HG03060 (cell line): ENCODE measurements around the gene TEX35.

Source experiments
- ATAC-seq: cut with Tn5 transposase; IDR thresholded peaks from one replicate; pipeline ENCODE4 v1.9.1; 2021; ENCODE audit warnings: low read depth, moderate number of reproducible peaks; ENCODE audit not compliant: unreplicated experiment

The TEX35 gene

GRCh38 chr1:178512566-178513277 lies at the start of gene TEX35:
TSS of gene TEX35 (plus strand) at chr1:178513109. CDS start at chr1:178513189, 80 bp downstream.
- ATAC-seq: no peak

- ATAC-seq: no peak
Measured at GRCh38 chr1:178464141-178464540, 48.8 kb upstream of the TEX35 start.

- ATAC-seq: no peak
Measured at GRCh38 chr1:178464566-178464965, 48.3 kb upstream of the TEX35 start.

- ATAC-seq: no peak
Measured at GRCh38 chr1:178465011-178465410, 47.9 kb upstream of the TEX35 start.

- ATAC-seq: no peak
Measured at GRCh38 chr1:178467837-178468236, 45.1 kb upstream of the TEX35 start.

- no peak for ATAC-seq
Measured at GRCh38 chr1:178470411-178470960, 42.4 kb upstream of the TEX35 start.

- ATAC-seq: no peak
Measured at GRCh38 chr1:178472531-178472930, 40.4 kb upstream of the TEX35 start.

GRCh38 chr1:178477373-178477772 lies 35.5 kb upstream of the TEX35 start:
- ATAC-seq: no peak

GRCh38 chr1:178477841-178478240 lies 35.1 kb upstream of the TEX35 start:
- ATAC-seq: no peak

- ATAC-seq: no peak
Measured at GRCh38 chr1:178483251-178483957, 29.5 kb upstream of the TEX35 start.

GRCh38 chr1:178484698-178485225 lies 28.1 kb upstream of the TEX35 start:
- ATAC-seq: no peak

GRCh38 chr1:178485541-178485981 lies 27.3 kb upstream of the TEX35 start:
- ATAC-seq: no peak

- no peak for ATAC-seq
Measured at GRCh38 chr1:178486100-178487069, 26.5 kb upstream of the TEX35 start.

GRCh38 chr1:178487070-178487615 lies 25.8 kb upstream of the TEX35 start:
- no peak for ATAC-seq

GRCh38 chr1:178488393-178488792 lies 24.5 kb upstream of the TEX35 start:
- ATAC-seq: no peak

- ATAC-seq: no peak
Measured at GRCh38 chr1:178489399-178489798, 23.5 kb upstream of the TEX35 start.

GRCh38 chr1:178490136-178490535 lies 22.8 kb upstream of the TEX35 start:
- no peak for ATAC-seq

- no peak for ATAC-seq
Measured at GRCh38 chr1:178490967-178491366, 21.9 kb upstream of the TEX35 start.

GRCh38 chr1:178491721-178492120 lies 21.2 kb upstream of the TEX35 start:
- ATAC-seq: no peak

GRCh38 chr1:178492341-178492740 lies 20.6 kb upstream of the TEX35 start:
- ATAC-seq: no peak
